ENCODE data around the gene TOP3B.

TOP3B gene

DNA sequence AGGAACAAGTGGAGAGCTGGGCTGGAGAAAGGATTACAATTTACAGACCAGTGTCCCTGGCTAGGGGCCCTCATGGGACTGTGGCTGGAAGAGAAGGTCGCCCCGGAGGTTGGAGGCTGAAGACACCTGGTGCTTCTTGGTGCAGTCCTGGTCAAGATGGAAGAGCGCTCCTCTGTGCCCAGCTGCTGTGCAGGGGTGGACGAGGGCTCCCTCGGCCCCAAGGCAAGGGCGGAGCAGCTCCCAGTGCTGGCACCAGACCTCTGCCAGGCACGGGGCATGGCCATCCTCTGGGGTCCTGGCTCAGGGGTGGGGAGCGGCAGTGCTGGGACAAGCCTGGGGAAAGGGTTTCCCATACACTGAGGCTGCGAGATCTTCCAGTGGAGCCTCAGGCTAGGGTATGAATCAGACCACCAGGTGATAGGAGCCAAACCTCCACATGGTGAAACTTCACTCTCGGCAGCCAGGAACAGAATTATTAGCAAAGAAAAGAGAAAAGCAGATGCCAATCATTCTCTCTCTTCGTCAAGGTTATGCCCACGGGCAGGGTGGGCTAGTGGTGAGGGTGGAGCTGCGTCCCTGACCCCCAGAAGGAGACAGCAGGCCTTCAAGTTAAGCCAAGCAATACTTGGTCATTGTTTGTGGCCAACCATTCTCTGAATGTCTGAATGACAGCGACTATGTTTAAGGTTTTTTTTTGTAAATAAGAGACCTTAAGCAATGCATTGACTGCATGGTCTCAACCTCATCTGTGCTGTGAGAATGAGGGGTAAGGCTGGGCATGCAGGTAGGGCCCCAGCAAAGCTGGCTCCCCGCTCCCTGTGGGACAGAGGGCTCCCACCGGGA, 62.0 kb downstream of the TOP3B start:
- DNase-seq (ENCODE audit: extremely low spot score): no peak
- POLR2A ChIA-PET: no interaction called here
- TF ChIP-seq, protein P1, sequence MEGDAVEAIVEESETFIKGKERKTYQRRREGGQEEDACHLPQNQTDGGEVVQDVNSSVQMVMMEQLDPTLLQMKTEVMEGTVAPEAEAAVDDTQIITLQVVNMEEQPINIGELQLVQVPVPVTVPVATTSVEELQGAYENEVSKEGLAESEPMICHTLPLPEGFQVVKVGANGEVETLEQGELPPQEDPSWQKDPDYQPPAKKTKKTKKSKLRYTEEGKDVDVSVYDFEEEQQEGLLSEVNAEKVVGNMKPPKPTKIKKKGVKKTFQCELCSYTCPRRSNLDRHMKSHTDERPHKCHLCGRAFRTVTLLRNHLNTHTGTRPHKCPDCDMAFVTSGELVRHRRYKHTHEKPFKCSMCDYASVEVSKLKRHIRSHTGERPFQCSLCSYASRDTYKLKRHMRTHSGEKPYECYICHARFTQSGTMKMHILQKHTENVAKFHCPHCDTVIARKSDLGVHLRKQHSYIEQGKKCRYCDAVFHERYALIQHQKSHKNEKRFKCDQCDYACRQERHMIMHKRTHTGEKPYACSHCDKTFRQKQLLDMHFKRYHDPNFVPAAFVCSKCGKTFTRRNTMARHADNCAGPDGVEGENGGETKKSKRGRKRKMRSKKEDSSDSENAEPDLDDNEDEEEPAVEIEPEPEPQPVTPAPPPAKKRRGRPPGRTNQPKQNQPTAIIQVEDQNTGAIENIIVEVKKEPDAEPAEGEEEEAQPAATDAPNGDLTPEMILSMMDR (IDR thresholded peaks at IDR 0.05; ENCODE audit: control extremely low read depth, extremely low read depth, low read depth, missing control alignments): no peak
- CTCF ChIA-PET: interaction anchor here (0.8 to 9.8 kb wide), 3 partner anchors 17 to 223 kb away, joined by 3 to 52 read pairs (median 4); partner anchors contain the start of gene PPM1F

- ChIA-PET POLR2A (no interaction called here), CTCF (interaction anchor here (1.0 to 9.8 kb wide), 2 partner anchors 18 to 33 kb away, joined by 4 to 52 read pairs; partner anchors contain the start of gene PPM1F)
- TF ChIP-seq, protein P1 (IDR thresholded peaks at IDR 0.05; ENCODE audit: control extremely low read depth, extremely low read depth, low read depth, missing control alignments): no peak
- no peak for DNase-seq (ENCODE audit: extremely low spot score)
Observed at GRCh38 chr22:21919526-21920307, 62.9 kb downstream of the TOP3B start.

GRCh38 chr22:21918466-21919185, 64.0 kb downstream of the TOP3B start:
- CTCF ChIA-PET: no interaction called here
- TF ChIP-seq, protein P1 (IDR thresholded peaks at IDR 0.05; ENCODE audit: control extremely low read depth, extremely low read depth, low read depth, missing control alignments): no peak
- POLR2A ChIA-PET: no interaction called here
- no peak for DNase-seq (ENCODE audit: extremely low spot score)

DNA sequence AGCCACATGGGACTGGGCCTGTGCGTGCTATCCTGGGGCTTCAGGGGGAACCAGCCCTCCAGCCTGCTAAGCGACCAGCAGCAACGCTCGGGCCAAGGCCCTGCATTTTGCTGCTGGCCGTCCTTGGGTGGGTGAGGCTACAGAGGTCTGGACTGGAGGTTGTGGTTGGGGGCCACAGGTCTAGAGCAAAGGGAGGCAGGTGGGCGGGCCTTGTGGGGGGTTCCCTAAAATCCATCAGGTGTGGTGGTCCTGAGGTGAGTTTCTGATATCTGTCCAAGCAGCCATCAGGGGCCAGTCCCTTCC, 64.7 kb downstream of the TOP3B start:
- TF ChIP-seq, protein P1 (IDR thresholded peaks at IDR 0.05; ENCODE audit: control extremely low read depth, extremely low read depth, low read depth, missing control alignments): no peak
- ChIA-PET POLR2A (no interaction called here), CTCF (interaction anchor here (1.5 kb wide), 1 partner anchor 10 kb away, joined by 5 read pairs; no protein-coding TSS in a partner anchor)
- no peak for DNase-seq (ENCODE audit: extremely low spot score)

DNA sequence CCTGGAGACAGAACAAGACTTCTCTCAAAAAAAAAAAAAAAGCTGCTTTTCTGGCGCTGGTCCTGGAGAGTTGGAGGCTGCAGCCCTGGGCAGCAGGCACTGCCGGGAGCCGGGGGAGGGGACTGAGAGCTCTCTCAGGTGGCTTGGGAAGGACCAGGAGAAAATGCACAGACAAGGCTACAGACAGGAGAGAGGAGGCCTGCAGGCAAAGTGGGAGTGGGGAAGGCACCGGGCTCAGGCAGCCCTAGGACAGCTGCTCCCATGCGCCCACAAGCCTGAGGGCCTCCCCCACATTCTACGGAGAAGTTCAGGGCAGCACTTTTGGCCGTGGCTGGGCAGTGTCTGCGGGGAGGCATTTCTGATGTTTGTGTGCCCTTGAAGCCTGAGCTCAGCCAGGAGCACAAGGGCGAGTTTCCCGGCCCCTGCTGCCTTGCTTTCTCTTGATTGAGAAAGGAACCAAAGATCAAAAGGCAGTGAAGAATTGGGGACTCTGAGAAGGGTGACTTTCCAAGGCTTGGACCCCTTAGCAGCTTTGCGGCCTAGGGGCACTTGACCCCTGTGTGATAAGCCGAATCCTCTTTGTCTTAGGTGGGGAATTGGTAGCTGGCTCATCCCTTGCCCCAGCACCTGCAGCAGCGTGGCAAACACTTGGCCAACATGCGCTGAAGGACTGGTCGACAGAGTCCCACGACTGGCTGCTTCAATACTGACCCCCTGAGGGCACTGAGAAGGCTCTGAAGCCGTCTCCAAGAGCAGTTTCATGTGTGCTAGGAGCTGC, 65.2 kb downstream of the TOP3B start:
- no peak for DNase-seq (ENCODE audit: extremely low spot score)
- ChIA-PET POLR2A (no interaction called here), CTCF (interaction anchor here (1.5 to 1.7 kb wide), 2 partner anchors 10 kb away, joined by 4 to 5 read pairs; no protein-coding TSS in a partner anchor)
- TF ChIP-seq, protein P1 (IDR thresholded peaks at IDR 0.05; ENCODE audit: control extremely low read depth, extremely low read depth, low read depth, missing control alignments): no peak

All from GM10248 (cell line).